NT2/D1 (cell line): ENCODE data around the gene KCNK4.

Source experiments
- SUZ12 ChIP-seq: IDR thresholded peaks from 2 replicates; pipeline ENCODE4 v1.6.1; 2011; ENCODE audit not compliant: insufficient read length, insufficient read depth; ENCODE audit errors: extremely low read depth
- YY1 ChIP-seq: IDR thresholded peaks from 2 replicates; pipeline ENCODE4 v1.6.1; 2011; ENCODE audit not compliant: insufficient read length, insufficient read depth
- ZNF274 ChIP-seq: IDR thresholded peaks from 2 replicates; pipeline ENCODE4 v1.6.1; 2011; ENCODE audit warnings: mild to moderate bottlenecking, low read depth, low read length

- TF ChIP-seq SUZ12: no peak
- TF ChIP-seq ZNF274: no peak
- no peak for TF ChIP-seq YY1
These were observed 29.5 kb upstream of the KCNK4 start for GRCh38 chr11:64261556-64262080.
